ENCODE measurements around the gene GPR84.

GPR84 gene

GRCh38 chr12:54390668-54391551, 26.6 kb upstream of the GPR84 start:
- DNase-seq: peak; percentile 86

GRCh38 chr12:54390176-54390667, 25.9 kb upstream of the GPR84 start:
- DNase-seq: peak; percentile 51

- no peak for DNase-seq
Observed at GRCh38 chr12:54389607-54390175, 25.4 kb upstream of the GPR84 start.

DNA sequence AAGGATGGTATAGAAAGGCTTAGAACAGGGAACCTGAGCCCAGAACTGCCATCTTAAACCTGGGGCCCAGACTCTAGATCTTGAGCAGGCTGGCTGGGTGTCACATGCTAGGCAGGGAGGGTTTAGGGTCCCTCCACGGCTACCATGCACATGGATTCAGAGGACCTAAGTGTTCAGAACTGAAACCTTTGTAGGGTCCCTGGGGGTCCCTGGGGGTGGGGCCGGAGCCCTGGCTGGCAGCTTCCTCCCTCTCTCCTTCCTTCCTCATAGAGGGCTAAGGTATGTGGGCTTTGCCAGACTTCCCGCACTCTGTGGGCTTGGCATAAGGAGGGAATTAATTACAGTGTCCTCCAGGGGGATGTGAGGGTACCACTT, 24.8 kb upstream of the GPR84 start:
- no peak for DNase-seq

GRCh38 chr12:54388237-54389133, 24.2 kb upstream of the GPR84 start:
- no peak for DNase-seq

DNA sequence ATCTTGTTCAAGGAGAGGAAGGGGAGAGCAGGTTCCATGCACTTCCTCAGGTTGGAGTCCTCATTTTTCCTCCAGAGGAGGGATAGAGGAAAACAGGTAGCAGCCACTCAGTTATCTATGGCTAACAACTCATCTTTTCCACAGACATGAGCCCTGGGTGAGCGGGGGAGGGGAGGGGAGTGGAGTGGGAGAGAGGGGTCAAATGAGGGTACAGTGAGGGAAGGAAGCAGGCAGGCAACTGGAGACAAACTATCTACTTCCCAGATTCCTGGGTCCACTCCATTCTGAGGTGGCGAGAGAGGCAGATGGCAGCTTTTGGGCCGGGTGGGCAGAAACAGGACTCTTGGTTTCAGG, 22.8 kb upstream of the GPR84 start:
- no peak for DNase-seq

- no peak for DNase-seq
Observed at GRCh38 chr12:54386403-54387113, 22.3 kb upstream of the GPR84 start.

GRCh38 chr12:54385251-54385914, 21.1 kb upstream of the GPR84 start:
- DNase-seq: no peak

- DNase-seq: no peak
Observed at GRCh38 chr12:54384591-54385041, 20.3 kb upstream of the GPR84 start, which contains the start of gene ZNF385A. Gene ZNF385A (minus strand): TSS chr12:54384733. CDS start chr12:54384514, 219 bp downstream.

DNA sequence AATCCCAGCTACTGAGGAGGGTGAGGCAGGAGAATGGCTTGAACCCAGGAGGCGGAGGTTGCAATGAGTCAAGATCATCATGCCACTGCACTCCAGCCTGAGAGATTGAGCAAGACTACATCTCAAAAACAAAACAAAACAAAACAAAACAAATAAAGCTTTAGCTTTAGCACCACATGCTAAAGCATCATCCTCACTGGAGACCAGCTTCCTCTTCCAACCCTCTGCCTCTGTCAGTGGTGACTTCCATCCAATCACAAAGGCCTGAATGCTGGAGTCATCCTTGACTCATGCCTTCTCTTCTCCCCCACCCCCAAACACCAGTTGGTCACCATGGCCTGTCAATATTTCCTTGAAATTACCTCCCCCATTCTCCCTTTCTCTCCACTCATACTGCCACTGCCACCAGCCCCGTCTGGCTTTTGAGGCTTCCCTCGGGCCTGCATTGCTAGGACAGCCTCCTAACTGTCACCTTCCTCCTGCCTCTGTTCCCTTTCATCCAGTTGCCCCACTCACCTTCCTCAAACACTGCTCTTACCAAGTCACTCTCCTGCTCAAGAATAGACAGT, 18.8 kb upstream of the GPR84 start:
- DNase-seq: no peak

DNA sequence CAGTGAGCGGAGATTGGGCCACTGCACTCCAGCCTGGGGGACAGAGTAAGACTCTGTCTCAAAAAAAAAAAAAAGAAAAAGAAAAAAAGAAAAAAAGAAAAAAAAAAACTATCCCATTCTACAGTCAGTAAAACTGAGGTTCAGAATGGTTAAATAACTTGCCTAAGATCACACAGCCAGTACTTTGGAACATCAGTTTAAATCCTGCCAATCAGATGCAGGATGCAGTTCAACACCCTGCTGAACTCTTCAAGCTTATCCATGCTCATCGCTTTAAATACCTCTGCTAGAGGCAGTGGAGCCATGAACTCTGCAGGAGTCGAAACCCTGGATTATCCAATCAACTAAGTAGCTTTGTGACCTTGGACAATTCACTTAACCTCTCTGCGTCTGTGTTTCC, 16.9 kb upstream of the GPR84 start:
- DNase-seq: no peak

DNA sequence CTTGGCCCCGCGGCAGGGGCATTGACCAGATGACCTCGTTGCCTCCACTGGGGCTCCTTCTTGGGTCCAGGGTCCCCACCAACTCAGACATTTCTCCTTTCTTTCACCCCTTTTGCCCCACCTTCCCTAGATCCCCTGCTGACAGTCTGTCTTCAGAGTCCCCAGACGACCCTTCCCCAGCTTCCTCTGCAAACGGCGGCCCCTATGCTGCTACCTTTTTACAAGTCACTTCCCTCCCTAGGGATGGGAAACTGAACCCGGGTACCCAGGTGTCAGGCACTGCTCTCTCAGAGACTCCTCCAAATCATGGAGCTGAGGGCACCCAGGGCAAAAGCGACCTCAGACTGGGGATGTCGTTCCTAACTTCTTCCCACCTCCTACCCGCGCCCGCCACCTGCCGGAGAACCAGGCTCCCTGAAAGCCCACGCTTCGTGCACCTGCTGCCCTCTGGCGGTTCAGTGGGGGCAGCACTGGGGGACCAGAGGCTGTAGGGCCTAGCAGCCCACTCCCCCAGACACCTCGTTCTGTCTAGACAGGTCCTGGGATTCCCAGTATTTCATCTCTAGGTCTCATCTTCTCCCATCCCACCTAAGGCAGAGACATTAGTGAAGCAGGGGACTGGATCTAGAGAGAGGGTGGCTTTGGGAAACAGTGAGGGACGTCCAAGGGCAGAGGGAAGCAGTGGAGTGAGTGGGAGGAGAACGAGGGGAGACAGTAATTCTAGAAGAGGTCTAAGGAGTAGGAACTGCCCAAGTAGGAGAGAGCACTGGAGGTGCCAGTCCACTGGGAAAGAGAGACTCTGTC, 15.3 kb upstream of the GPR84 start:
- peak; percentile 67 for DNase-seq

- no peak for DNase-seq
Observed at GRCh38 chr12:54378796-54379397, 14.6 kb upstream of the GPR84 start.

GRCh38 chr12:54377797-54378515, 13.7 kb upstream of the GPR84 start:
- no peak for DNase-seq

GRCh38 chr12:54377007-54377406, 12.7 kb upstream of the GPR84 start:
- DNase-seq: no peak

DNA sequence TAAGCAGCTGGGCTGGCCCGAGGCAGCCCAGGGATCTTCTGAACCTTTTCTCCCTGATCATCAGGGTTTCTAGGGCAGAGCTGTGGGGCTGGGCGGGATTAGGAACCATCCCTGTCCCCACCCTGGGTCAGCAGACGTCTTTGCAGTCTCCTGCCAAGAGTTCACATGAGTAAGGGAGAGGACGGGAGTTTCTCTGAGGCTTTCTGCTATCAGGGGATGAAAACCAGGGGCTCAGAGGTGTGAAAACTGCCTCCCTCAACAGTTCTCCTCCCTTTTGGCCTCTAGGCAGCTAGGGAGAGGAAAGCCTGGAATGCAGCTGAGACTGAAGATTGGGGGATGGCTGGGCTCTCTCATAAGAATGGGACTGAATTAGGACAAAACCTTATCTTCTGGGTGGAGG, 12.3 kb upstream of the GPR84 start:
- no peak for DNase-seq

- no peak for DNase-seq
Observed at GRCh38 chr12:54375259-54375579, 10.9 kb upstream of the GPR84 start.

- DNase-seq: no peak
Observed at GRCh38 chr12:54374562-54375258, 10.4 kb upstream of the GPR84 start.

All from NCI-H2171 (cell line).